Keratinocyte (primary cell): Measurements from ENCODE around the gene CORO1A.

ENCODE experiments used
- EZH2 ChIP-seq: IDR thresholded peaks from one replicate; pipeline ENCODE4 v1.6.1; 2012; ENCODE audit warnings: inconsistent platforms, mild to moderate bottlenecking, low read length, moderate library complexity
- TF ChIP-seq, protein P1 (sequence below), 3 experiments: IDR thresholded peaks in 1 of 3; conservative IDR thresholded peaks in 1 of 3; optimal IDR thresholded peaks in 1 of 3; 2 replicates in 2 of 3; 3 replicates in 1 of 3; pipeline versions ENCODE3 to v1.5.1; 2011; ENCODE audit warnings: low read length in 3 of 3, mild to moderate bottlenecking in 3 of 3, moderate library complexity in 2 of 3, control low read depth in 1 of 3, inconsistent platforms in 1 of 3; ENCODE audit not compliant: insufficient read depth in 2 of 3; ENCODE audit errors: extremely low read depth in 1 of 3

DNA sequence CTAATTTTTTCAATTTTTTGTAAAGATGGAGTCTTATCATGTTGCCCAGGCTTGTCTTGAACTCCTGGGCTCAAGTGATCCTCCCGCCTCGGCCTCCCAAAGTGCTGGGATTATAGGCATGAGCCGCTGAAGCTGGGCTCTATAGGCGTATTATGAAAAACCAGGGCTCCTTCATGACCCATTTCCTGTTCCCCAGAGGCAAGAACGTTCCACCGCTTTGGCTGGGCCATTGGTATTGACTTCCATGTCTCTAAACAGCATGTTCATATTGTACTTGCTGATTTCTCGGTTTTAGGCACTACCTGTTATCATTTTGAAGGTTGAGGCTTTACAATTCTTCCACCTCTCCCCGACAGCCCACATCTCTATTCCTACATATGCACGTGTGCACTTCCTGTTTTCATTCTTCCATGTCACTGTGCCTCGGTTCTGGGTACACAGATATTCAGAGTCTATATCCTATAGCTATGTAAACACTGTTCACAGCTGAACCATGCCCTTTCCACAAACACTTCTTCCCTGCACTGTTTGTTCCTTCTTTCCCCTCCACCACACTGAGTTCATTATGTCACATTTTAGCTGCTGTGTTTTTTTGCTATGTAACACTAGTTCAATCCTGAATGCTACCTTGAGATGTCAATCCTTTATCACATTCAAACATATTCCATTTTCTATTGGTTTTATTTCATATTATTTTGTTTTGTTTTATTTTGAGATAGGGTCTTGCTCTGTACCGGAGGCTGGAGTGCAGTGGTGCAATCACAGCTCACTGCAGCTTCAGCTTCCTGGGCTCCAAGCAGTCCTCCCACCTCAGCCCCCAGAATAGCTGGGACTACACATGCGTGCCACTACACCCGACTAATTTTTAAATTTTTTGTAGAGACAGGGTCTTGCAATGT, 43.6 kb upstream of the CORO1A start:
- TF ChIP-seq, protein P1, sequence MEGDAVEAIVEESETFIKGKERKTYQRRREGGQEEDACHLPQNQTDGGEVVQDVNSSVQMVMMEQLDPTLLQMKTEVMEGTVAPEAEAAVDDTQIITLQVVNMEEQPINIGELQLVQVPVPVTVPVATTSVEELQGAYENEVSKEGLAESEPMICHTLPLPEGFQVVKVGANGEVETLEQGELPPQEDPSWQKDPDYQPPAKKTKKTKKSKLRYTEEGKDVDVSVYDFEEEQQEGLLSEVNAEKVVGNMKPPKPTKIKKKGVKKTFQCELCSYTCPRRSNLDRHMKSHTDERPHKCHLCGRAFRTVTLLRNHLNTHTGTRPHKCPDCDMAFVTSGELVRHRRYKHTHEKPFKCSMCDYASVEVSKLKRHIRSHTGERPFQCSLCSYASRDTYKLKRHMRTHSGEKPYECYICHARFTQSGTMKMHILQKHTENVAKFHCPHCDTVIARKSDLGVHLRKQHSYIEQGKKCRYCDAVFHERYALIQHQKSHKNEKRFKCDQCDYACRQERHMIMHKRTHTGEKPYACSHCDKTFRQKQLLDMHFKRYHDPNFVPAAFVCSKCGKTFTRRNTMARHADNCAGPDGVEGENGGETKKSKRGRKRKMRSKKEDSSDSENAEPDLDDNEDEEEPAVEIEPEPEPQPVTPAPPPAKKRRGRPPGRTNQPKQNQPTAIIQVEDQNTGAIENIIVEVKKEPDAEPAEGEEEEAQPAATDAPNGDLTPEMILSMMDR (optimal IDR thresholded peaks at IDR 0.05 in 1 of 3, IDR thresholded peaks at IDR 0.05 in 1 of 3, conservative IDR thresholded peaks at IDR 0.05 in 1 of 3; ENCODE audit: extremely low read depth in 1 of 3, insufficient read depth in 2 of 3, low read length in 3 of 3) = no peak
- TF ChIP-seq EZH2 = no peak
